Peyer's patch (tissue), 4 donors: ENCODE results near the gene ATP11C.

Experiments used
- POLR2A ChIP-seq, 2 donors: fragments of 450-650 bp; IDR thresholded peaks; one replicate each; pipeline ENCODE4 v1.5.1; 2017; ENCODE audit warnings: antibody characterized with exemption in 2 of 2, mild to moderate bottlenecking in 2 of 2, moderate library complexity in 2 of 2
- TF ChIP-seq, protein P1 (sequence below), 6 experiments: fragments of 450-650 bp in 4 of 6; fragments of 200-600 bp in 2 of 6; sonication (generic) in 1 of 6; IDR thresholded peaks; one replicate each; pipeline ENCODE4 v1.5.1; 2017 to 2019; ENCODE audit warnings: antibody characterized with exemption in 6 of 6, mild to moderate bottlenecking in 3 of 6, moderate library complexity in 1 of 6

DNA sequence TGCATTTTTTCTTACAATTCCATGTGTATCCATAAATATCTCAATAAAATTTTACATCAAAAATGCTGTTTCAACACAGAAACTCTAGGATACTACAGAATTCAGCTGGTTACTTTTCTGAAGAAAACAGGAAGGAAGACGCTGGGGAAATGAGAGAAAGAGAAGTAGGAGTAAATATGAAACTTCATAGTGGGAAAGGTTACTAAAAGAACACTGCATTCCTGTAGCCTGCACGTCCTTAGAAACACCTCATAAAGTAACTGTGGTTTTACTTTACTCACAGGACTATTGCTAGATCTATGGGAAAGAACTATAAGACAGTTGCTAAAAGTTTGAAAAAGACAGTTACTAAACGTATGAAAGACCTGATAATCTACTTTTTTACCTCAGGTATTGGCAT is 23.1 kb downstream of the ATP11C start:
- TF ChIP-seq POLR2A (IDR thresholded peaks at IDR 0.05): no peak
- TF ChIP-seq, protein P1, sequence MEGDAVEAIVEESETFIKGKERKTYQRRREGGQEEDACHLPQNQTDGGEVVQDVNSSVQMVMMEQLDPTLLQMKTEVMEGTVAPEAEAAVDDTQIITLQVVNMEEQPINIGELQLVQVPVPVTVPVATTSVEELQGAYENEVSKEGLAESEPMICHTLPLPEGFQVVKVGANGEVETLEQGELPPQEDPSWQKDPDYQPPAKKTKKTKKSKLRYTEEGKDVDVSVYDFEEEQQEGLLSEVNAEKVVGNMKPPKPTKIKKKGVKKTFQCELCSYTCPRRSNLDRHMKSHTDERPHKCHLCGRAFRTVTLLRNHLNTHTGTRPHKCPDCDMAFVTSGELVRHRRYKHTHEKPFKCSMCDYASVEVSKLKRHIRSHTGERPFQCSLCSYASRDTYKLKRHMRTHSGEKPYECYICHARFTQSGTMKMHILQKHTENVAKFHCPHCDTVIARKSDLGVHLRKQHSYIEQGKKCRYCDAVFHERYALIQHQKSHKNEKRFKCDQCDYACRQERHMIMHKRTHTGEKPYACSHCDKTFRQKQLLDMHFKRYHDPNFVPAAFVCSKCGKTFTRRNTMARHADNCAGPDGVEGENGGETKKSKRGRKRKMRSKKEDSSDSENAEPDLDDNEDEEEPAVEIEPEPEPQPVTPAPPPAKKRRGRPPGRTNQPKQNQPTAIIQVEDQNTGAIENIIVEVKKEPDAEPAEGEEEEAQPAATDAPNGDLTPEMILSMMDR (IDR thresholded peaks at IDR 0.05): no peak
